Cerebellar cortex (tissue), 1 donor: ENCODE results near the gene ADK.

Experiments used
- DNase-seq: peaks from one replicate; pipeline ENCODE4 v3.0.0-alpha.2; 2015; ENCODE audit warnings: low spot score

ADK gene

DNA sequence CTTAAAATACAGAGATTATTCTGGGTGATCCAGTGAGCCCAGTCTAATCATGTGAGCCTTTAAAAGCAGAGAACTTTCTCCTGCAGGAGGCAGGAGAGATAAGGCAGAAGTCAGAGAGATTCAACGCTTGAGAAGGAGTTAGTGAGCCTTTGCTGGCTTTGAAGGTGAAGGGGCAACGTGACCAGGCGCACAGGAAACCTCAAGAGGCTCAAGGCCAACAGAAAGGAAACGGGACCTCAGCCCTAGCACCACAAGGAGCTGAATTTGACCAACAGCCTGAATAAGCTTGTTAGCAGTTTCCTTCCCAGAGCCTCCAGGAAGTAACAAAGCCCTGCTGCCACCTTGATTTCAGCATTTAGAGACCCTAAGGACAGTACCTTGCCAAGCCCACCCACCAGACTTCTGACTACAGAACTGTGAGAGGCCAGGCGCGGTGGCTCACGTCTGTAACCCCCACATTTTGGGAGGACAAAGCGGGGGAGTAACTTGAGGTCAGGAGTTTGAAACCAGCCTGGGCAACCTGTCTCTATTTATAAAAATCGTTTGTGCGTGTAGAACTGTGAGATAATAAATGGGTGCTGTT lies 588.1 kb downstream of the ADK start:
- peak; percentile 5 for DNase-seq

DNA sequence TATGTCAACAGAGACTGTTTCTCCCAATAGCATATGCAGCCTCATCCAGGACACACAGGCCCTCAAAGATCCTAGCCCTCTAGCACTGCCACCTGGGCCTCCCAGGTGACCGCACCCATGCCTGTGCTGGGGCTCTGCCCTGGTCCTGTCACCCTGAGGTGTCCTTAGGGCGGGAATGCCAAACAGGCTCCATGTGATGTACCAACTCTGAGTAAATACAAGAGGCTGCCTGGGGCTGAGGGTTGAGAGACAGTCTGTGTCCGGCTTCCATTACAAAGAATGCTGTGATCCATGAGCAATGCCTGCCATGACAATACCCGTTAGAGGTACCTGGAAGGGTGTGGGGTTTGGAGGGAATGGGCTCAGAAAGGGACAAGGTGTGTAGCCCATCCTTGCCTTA lies 592.4 kb downstream of the ADK start:
- no peak for DNase-seq

DNA sequence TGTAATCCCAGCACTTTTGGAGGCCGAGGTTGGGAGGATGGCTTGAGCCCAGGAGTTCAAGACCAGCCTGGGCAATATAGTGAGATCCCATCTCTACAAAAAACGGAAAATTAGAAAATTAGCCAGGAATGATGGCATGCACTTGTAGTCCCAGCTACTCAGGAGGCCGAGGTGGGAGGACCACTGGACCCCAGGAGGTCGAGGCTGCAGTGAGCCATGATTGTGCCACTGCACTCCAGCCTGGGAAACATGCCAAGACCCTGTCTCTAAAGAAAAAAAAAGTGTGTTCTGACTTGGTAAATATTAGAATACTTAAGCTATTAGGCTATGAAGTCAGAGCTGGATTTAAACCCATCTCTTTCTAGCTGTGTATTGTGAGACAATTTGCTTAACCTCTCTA lies 594.4 kb downstream of the ADK start:
- no peak for DNase-seq

DNA sequence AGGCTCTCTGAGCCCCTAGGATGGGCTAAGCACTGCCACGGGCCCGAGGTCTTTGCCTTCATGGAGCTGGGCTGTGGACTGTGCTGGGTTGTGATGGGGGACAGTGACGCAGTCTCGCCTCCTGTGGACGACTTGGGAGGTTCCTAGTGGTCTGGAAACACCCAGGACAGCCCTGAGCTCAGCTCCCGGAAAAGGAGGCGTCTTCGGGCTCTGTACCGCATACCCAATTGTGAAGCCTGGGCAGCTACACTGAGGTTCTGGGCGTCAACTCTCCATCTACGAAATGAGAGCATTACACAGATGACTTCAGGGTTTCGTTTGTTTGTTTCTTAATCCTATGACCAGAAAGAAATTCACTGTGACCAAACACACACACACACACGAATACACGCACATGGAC lies 595.8 kb downstream of the ADK start:
- no peak for DNase-seq

DNA sequence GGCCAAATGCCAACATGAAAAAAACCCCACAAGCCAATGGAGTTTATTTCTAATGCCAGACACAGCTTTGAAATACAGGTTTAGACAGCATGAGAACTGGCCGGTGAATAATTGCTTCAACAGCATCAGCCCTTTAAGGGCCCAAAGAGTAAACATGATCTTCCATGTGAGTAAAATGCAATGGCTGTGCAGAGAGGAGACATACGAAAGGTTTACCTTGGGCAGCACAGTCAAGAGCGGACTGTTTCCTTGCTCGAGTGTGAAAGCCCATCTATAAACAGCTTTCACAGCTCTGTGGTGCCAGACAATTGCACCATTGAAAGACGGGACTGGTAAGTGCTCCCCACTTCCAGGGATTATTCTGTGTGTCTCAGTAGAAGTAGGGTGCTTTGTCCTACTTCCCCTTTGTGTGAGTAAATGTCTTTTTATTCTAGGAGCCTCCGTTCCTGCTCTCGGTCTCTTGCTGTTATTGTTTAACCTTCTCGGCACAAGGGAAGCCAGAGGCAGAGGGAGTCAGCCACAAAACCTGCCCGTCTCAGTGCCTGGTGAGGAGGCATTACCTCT lies 597.5 kb downstream of the ADK start:
- DNase-seq, result no peak

DNA sequence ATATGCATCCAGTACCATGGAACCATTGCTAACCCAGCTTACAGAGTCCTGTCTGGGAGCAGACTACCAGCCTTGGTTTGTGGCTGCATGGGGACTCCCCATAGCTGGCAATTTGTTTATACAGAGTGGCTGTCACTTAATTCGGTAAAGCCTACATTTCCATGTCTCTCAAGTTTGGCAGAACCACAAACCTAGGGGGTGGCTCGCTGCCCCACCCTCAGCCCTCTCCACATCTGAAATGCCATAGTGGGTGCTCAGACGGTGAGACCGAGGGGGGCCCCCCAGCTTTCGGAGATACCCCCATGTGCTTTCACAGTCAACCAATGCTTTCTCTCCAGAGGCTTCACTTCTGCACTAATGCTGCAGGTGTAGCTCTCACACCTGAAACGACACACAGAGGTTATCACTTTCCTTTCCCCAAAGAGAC lies 599.8 kb downstream of the ADK start:
- no peak for DNase-seq

DNA sequence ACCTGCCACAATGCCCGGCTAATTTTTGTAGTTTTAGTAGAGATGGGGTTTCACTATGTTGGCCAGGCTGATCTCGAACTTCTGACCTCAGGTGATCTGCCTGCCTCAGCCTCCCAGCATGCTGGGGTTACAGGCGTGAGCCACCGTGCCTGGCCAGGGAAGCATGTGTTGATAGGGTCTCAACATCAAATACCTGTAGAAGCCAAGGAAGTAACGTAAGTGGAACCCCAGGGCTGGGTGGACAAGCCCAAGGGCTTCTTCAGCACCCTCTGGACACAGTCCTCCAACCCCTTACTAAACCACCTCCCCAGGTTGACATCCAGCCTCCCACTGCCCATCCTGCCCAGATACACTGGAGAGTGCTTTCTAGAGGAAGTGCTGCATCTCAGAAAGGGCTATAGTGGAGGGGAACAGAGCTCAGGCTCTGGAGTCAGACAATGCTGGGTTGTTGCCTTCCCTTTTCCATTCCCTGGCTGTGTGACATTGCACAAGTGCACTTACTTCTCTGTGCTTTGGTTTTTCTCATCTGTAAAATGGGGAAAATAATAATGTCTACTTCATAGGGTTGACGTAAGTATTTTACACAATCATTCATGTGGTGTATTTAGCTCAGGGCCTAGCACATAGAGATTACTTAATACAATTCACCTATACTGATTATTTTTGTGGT lies 601.5 kb downstream of the ADK start:
- DNase-seq, result no peak

DNA sequence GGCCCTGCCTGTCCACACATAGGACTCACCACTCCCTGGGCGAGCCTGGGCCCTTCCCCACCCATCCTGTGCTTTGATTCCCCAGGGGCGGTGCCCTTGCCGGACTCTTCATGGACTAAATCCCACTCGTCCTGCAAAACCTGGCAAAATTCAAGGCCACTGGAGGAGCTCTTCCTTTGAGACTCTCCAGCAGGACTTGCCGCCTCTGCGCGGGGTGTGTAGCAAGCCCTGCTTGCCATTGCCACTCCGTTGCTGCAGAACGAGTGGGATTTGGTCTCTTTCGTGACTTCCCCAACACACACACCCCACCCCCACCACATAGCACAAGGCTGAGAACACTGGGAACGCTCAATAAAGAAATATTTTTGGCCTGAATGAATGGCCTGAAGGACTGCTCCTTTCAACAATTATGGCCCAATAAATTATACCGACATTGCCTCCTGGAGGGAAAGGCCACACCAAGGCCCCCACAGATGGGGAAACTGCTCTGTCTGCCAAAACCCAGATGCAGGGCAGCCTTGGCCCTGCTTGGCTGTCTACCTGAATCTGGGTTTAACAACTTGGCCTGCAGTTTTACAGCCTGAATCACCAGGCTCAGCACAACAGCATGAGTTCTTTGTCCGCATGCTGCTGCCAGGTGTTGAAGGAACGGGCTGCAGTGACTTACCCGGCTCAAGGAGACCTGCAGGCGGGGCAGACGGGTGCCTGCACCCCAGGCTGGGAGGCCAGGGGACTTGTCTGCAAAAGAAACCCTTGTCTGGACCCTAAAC lies 602.6 kb downstream of the ADK start:
- no peak for DNase-seq

DNA sequence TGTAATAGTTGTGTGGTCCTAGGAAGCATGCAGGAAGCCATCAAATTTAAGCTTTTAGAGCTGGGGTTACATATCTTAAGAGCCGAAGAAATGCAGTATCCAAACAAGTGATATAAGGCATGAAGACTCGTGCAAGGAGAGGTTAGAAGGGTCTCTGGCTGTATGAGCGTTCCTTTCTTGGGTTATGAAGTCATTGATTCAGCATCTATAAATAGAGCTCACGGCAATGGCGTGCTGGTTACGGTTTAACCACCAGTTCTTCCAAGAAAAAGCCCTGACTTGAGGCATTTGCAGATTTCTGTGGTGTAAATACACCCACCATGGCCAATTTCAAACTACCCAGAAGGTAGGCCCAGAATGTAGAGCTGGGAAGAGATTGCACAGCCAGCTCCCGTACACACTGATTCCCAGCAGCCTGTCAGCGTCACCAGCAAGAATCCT lies 603.4 kb downstream of the ADK start:
- DNase-seq, result no peak

DNA sequence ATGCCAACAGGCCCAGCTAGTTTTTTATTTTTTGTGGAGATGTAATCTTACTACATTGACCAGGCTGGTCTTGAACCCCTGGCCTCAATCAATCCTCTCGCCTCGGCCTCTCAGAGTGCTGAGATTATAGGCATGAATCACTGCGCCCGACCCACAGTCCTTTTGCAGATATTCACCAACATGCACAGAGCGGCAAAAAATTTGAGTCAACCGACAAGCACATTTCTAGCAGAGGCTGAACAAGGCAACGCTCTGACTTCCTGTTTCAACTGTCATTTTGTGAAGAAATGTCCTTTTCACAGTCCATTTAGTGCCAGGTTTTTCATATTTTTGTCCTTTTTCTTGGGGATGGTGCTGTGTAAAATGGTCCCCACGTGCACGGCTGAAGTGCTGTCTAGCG lies 604.3 kb downstream of the ADK start:
- no peak for DNase-seq
